Endothelial cell (in vitro differentiated cells): ENCODE measurements around the gene CEP57. TPM values are rescaled to one million over a fixed set of nuclear protein-coding genes. Genes with fewer than 3 reads are reported as not detected.

ENCODE experiments used
- DNase-seq: peaks from one replicate; pipeline ENCODE4 v3.0.0; 2021; ENCODE audit warnings: low spot score
- H3K27ac Mint-ChIP-seq: one replicate; pipeline ENCODE4 v1.8.0; 2021; ENCODE audit warnings: mixed read lengths, inconsistent platforms; ENCODE audit not compliant: unreplicated experiment
- H3K27me3 Mint-ChIP-seq: one replicate; pipeline ENCODE4 v1.8.0; 2021; ENCODE audit warnings: mild to moderate bottlenecking, moderate library complexity, mixed read lengths, inconsistent platforms; ENCODE audit not compliant: unreplicated experiment
- H3K36me3 Mint-ChIP-seq: one replicate; pipeline ENCODE4 v1.8.0; 2021; ENCODE audit warnings: mild to moderate bottlenecking, low read depth, mixed read lengths, inconsistent platforms; ENCODE audit not compliant: unreplicated experiment
- H3K4me1 Mint-ChIP-seq: one replicate; pipeline ENCODE4 v1.8.0; 2021; ENCODE audit warnings: mild to moderate bottlenecking, mixed read lengths, inconsistent platforms; ENCODE audit not compliant: unreplicated experiment
- H3K4me3 Mint-ChIP-seq: one replicate; pipeline ENCODE4 v1.8.0; 2021; ENCODE audit warnings: mild to moderate bottlenecking, mixed read lengths, inconsistent platforms; ENCODE audit not compliant: unreplicated experiment
- H3K9me3 Mint-ChIP-seq: one replicate; pipeline ENCODE4 v1.8.0; 2021; ENCODE audit warnings: mixed read lengths, inconsistent platforms; ENCODE audit not compliant: unreplicated experiment
- CTCF ChIP-seq: fragments of 200-600 bp; sonication (generic); IDR thresholded peaks from one replicate; pipeline ENCODE4 v1.5.0; 2021; ENCODE audit warnings: antibody characterized with exemption; ENCODE audit not compliant: unreplicated experiment
- long read RNA-seq: library from polyadenylated mRNA; unstranded; transcript quantifications from one replicate; pipeline ENCODE4 v2.0.0, GENCODE V29; 2020; ENCODE audit not compliant: unreplicated experiment
- total RNA-seq: library from RNA; stranded (reverse); fragmentation: NEBNext Ultra II Directional; extraction: Animal tissue kit (Norgen Biotek cat#: 25700); gene quantifications from one replicate; pipeline ENCODE4 v1.2.1, GENCODE V29; 2021; ENCODE audit not compliant: unreplicated experiment

CEP57 gene
- 51.4 TPM for total RNA-seq
- long read RNA-seq, transcript CEP57-210 (7 exons, 2,084 nt): major isoform, 15 of 29 reads
- long read RNA-seq, transcript CEP57-202 (11 exons, 3,178 nt): minor isoform, 5 of 29 reads
- long read RNA-seq, partial matches to known transcripts: 5 of 29 reads
- long read RNA-seq, other reads (novel, unspliced or antisense): 4 of 29 reads

DNA sequence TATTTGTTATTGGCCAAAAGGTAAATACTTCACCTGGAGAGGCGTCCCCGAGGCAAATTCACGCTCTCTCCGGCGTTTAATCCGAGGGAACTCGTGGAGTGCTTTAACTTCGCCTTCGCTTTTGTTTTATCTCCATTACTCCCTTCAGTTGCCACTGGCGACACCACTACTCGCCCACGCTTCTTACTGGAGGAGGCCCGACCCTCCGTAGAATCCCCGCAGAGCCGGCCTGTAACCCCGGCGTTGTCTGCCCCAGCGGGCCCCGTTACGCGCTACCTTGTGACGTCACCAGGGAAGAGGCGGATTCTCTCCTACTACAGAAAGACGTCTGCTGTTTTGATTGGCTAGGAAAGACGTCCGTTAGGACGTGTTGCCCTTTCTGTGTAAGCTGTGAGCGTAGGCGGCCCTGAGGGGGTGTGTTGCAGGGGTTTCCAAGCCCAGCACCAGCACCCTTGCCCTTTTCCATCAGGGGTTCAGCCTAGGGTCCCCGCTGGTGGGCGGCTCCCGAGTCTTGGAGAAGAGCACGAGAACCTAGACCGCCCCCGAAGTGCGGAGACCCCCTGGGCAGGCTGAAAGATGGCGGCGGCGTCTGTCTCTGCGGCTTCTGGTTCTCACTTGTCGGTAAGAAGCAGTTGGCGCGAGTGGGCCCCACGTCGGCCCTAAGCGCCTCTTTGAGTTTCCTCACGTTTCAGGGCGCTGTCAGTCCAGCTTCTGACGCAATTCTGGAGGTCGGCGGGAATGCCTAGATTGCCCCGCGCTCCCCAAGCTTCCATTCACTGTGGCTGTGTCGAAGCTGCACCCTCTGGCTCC lies at the start of gene CEP57:
TSS of gene CEP57 (plus strand) at position 376 of the 810 bp plus-strand sequence. CDS start at position 577, 201 bp downstream.
- H3K27ac Mint-ChIP-seq: peak within 1 kb of the TSS; percentile 99
- H3K4me1 Mint-ChIP-seq: peaks cover 18% of the 10 kb centered on the region
- H3K27me3 Mint-ChIP-seq: peaks cover 18% of the 10 kb centered on the region
- DNase-seq: peak; percentile 91
- H3K4me3 Mint-ChIP-seq: peak within 1 kb of the TSS; percentile 97
- TF ChIP-seq CTCF: no peak
- H3K36me3 Mint-ChIP-seq: peaks cover 4% of the 10 kb centered on the region
- H3K9me3 Mint-ChIP-seq: no peaks in the 10 kb centered on the region

- Mint-ChIP-seq H3K36me3 (no peaks in the 10 kb centered on the region), H3K4me1 (no peaks in the 10 kb centered on the region), H3K9me3 (no peaks in the 10 kb centered on the region), H3K27ac (no peak overlapping the region), H3K27me3 (peaks cover 2% of the 10 kb centered on the region), H3K4me3 (no peak overlapping the region)
- DNase-seq: no peak
- TF ChIP-seq CTCF: no peak
Measured at GRCh38 chr11:95750101-95750500, 40.2 kb upstream of the CEP57 start.

DNA sequence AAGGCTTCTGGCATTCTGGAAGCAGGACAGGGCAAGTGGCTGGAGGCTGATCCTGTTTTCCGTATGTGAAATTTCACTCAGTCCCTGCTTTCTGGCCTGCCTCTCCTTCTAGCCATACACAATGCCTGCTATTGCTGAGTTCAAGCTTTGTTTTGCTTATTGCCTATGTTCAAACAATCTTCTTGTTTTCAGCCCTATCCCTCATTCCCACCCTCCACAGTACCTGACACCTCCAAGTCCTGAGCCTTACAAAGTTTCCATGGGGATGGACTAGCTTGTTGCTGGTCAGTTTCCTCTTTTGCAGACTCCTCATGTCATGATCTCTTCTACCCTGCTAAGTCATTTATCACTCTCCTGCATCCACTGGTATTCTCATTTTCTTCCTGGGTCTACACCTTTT lies 38.8 kb upstream of the CEP57 start:
- Mint-ChIP-seq H3K4me3 (no peak overlapping the region), H3K27ac (no peak overlapping the region), H3K4me1 (no peaks in the 10 kb centered on the region), H3K27me3 (peaks cover 2% of the 10 kb centered on the region), H3K9me3 (no peaks in the 10 kb centered on the region), H3K36me3 (no peaks in the 10 kb centered on the region)
- TF ChIP-seq CTCF: no peak
- DNase-seq: no peak

- no peak overlapping the region for H3K4me3 Mint-ChIP-seq
- H3K36me3 Mint-ChIP-seq: no peaks in the 10 kb centered on the region
- H3K27me3 Mint-ChIP-seq: no peaks in the 10 kb centered on the region
- no peak for TF ChIP-seq CTCF
- H3K4me1 Mint-ChIP-seq: peaks cover 6% of the 10 kb centered on the region
- no peak for DNase-seq
- no peaks in the 10 kb centered on the region for H3K9me3 Mint-ChIP-seq
- H3K27ac Mint-ChIP-seq: no peak overlapping the region
Measured at GRCh38 chr11:95760941-95761340, 29.4 kb upstream of the CEP57 start.

DNA sequence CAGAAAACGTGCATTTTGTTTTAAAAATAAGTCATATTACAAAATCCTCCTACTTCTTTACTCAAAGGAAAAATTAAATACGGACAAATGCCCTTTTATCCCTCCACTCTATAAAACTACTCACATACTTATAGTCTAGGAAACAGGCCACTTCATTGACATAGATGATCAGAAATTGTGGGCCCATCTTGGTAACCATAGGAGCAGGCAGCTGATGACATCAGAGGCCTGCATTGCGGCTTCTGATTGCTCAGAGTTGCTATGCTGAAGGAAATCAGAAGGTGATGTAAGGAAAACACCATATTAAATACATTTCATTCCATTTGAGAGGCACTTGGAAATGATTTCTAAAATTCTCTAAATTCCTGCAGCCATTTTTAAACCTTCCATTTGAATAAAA lies 27.8 kb upstream of the CEP57 start:
- no peak for TF ChIP-seq CTCF

More for the DNA sequence above, 27.8 kb upstream of the CEP57 start:
- H3K4me1 Mint-ChIP-seq: peaks cover 6% of the 10 kb centered on the region
- H3K27ac Mint-ChIP-seq: no peak overlapping the region
- no peaks in the 10 kb centered on the region for H3K9me3 Mint-ChIP-seq
- H3K36me3 Mint-ChIP-seq: no peaks in the 10 kb centered on the region
- H3K27me3 Mint-ChIP-seq: no peaks in the 10 kb centered on the region
- DNase-seq: no peak
- no peak overlapping the region for H3K4me3 Mint-ChIP-seq
